IPS DF 4.7 (cell line): ENCODE data around the gene FOXL2NB.
"Not testable (repeated sequence)": the region's sequence is repeated elsewhere in the genome, so short reads cannot be mapped to it uniquely, and the experiment has no call there.

Source experiments
- DNase-seq: peaks from one replicate; pipeline ENCODE4 v3.0.0-alpha.2; 2013; ENCODE audit warnings: low spot score; ENCODE audit errors: extremely low read depth

FOXL2NB gene

DNA sequence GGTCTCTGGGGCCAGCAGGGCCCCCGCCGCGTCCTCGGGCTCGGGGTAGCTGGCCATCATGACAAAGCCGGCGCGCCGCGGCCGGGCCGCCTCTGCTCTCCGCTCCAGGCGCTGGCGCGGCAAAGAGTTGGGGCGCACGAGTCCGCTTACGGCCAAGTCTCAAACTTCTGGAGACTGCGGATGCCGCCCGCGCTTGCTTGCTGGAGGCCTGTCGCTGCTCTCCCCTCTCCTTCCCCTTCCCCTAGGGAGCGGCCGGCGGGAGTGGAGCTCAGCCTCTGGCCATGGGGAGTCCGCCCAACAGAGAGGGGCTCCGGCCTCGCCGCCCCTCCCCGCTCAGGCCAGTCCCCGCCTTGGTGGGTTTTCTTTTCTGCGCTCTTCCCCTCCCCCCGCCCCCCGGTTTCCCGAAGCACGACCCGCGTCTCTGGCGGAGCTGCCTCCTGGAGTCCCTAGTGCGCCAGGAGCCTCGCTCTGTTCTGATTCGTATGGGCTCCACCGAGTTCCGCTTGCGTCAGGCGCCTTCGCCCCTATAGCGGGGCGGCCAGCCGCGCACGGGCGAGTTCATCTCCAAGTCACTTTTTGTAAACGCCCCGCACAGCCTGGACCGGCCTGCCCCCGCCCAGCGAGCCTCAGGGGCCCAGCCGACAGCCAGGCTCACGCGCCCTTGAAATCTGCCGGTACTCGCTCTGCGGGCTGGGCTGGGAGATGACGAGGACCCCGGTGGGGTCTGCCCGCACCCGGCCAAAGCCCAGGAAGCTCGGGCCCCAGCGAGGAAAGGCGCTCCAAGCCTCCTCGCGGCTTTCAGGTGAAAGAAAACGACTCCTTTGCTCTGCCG, at the start of gene FOXL2NB, which contains the start of gene FOXL2:
TSS of gene FOXL2NB (plus strand) at position 555 of the 832 bp plus-strand sequence. CDS start at position 703, 148 bp downstream.
TSS of gene FOXL2 (minus strand) at position 475 of the 832 bp plus-strand sequence. CDS start at position 60, 415 bp downstream.
- no peak for DNase-seq

DNA sequence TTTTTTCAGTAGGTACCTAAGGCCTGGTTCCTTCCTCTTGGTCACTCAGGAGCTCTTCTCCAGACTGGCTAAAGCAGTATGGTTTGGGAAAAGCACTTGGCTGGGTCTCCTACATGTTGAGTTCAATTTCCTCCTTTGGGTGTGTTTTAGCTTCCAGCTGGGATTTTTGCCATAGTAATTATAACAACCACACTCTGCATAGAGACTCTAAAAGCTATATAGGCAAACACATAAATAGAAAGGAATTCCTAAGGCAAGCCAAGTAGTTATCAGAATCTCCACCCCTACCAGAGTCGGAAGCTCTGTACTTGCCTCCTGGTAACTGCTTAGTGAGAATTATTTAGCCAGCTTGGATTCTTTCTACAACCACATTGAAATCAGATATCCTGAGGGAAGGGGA, 48.7 kb upstream of the FOXL2NB start:
- DNase-seq = no peak

DNA sequence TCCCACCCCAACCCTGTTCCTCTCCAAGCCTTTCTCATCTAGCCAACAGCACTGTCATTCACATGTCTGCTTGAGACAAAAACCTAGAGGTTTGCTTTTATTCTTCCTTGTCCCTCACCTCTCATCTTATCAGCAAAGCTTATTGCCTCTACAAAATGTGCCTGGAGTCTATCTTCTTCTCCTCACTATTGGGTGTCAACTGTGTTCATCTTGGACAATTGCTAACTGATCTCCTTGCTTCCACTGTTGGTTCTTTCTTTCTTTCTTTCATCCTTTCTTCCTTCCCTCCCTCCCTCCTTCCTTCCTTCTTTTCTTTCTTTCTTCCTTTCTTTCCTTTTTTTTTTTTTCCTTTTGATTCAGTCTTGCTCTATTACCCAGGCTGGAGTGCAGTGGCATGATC, 48.3 kb upstream of the FOXL2NB start:
- no peak for DNase-seq

DNA sequence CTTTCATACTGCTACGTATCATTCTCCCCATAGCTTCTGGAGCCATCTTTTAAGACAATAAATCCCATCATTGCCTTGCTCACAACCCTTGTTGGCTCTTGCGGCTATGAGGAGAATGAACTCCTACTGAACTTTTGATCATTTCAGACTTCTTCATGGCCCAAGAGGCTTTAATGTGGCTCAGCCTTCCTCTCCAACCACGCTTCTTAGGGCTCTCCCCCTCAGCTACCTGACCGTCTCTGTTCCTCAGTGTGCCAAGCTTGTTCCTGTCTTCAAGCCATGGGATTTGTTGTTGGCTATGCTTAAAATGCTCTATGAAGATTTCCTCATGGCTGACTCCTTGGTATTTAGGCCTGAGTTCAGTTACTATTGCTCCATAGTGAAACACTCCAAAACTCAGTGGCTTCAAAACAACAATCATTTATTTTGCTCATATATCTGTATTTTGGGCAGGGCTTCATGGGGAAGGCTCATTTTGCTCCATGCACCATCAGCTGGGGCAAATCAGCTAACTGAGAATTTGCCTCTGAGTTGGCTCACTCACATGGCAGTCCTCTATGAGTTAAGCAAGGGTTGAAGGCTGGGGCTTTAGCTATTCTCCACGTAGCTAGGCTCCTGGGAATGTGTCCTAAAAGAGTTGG, 47.5 kb upstream of the FOXL2NB start:
- DNase-seq = no peak

DNA sequence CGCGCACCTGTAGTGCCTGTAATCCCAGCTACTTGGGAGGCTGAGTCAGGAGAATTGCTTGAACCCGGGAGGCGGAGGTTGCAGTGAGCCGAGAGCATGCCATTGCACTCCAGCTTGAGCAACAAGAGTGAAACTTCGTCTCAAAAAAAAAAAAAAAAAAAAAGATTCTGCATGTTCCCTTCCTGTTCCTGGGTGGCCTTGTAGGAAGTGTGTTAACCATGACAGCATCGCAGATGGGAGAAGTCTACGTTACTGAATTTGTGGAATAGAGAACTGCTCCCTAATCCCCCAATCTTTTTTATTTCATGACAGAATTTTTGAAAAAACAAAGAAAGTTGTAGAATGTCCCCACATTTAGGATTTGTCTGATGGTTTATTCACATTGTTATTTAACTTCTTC, 45.5 kb upstream of the FOXL2NB start:
- no peak for DNase-seq

DNA sequence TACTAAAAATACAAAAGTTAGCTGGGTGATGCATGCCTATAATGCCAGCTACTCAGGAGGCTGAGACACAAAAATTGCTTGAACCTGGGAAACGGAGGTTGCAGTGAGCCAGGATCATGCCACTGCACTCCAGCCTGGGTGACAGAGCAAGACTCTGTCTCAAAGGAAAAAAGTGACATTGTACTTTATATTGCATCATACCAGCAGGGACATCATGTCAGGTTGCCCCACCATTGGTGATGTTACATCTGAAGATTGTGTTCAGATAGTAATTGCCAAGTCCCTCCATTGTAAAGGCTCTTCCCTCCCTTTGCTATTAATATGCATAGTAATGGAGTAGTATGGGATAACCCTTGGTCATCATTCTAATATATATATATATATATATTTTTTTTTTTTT, 44.8 kb upstream of the FOXL2NB start:
- no peak for DNase-seq

DNA sequence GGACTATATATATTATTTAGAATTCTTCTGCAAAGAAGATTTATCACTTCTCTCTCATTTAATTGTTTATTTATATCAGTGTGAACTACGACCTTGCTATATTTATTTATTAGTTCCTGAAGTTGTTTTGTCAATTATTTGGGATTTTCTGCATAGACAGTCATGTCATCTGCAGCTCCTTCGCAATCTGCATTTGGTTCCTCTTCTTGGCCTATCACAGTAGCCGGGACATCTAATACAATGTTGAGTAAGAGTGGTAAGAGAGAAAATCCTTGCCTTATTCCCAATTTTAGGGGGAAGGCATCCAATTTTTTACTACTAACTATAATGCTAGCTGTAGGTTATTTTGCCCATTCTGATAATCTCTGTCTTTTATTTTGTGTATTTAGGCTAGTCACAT, 39.5 kb upstream of the FOXL2NB start:
- no peak for DNase-seq

DNA sequence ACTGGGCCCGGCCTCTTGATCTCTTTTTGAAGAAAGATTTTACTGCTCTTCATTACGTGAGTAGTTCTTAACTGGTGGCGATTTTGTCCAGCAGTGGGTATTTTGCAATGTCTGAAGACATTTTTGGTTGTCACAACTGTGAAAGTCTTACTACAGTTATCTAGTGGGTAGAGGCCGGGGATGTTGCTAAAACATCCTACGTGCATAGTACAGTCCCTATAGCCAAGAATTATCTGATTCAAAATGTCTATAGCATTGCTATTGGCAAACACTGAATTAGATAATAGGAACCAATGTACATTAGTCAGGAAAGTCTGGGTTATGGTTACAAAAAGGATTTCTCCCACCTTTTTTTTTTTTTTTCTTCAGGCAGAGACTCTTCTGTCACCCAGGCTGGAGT, 38.2 kb upstream of the FOXL2NB start:
- DNase-seq = no peak

DNA sequence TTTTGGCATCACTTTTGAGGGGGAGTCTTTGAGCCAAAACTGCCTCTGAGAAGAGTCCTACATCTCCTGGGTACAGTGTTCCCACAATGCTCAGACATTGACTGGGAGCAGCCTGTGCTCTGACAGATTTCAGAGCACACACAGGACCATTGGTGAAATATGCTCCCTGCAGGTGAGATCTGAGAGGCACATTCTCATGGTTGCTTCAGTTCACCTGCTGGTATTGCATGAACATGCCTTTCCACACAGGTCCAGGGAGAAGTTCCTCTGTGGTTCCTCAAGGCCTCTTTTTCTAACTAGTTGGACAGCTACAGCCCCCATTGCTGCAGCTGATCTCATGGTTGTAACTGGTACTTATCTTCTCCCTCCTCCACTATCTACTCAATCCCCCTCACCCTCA, 37.1 kb upstream of the FOXL2NB start:
- no peak for DNase-seq

DNA sequence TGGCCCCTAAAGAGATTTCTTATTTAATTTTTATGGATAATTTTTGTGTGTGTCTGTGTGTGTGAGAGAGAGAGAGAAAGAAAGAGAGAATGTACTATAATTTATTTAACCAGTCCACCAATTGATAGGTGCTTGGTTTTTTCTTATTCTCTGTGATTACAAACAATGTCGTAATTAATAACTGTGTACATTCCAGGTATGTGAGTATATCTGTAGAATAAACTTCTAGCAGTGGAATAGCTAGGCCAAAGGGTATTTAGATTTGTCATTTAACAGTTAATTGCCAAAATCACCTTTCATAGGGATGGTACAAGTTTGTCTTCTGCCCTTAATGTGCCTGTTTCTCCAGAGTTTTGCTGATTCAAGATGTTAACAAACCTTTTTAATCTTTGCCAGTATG, 35.4 kb upstream of the FOXL2NB start:
- no peak for DNase-seq

DNA sequence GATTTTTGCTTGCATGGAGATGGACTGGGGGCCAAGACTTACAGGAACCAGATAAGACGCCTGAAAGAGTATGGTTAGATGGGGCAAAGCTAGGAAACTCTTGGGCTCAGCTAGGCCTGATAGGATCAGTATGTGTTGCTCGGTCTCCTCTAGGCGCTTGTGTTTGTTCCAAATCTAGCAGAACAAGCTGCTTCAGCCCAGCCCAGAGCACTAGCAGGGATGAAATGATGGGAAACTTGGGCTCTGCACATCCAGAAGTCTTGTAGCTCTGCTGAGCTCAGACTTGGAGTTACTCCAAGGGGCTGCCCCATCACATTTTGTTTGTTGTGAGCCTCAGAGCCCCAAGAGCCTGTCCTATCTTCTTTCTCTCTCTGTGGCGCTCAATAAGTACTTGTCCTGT, 34.8 kb upstream of the FOXL2NB start:
- no peak for DNase-seq

DNA sequence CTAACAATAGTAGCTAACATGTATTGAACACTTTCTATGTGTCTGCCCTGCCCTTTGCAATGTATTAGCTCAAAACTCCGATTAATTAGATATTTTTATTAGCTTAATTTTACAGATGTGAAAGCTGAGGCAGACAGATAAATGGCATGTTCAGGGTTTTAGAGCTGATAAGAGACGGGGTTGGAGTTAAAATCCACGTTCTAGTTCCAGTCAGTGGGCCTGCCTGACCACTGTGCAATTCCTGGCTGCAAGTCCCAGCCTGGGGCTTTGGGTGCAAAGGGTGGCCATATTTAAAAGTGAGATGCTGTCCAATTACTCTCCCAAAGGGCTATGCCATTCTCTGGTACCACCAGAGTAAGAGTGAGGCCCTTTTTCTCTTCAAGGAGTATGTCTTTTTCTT, 33.3 kb upstream of the FOXL2NB start:
- no peak for DNase-seq

DNA sequence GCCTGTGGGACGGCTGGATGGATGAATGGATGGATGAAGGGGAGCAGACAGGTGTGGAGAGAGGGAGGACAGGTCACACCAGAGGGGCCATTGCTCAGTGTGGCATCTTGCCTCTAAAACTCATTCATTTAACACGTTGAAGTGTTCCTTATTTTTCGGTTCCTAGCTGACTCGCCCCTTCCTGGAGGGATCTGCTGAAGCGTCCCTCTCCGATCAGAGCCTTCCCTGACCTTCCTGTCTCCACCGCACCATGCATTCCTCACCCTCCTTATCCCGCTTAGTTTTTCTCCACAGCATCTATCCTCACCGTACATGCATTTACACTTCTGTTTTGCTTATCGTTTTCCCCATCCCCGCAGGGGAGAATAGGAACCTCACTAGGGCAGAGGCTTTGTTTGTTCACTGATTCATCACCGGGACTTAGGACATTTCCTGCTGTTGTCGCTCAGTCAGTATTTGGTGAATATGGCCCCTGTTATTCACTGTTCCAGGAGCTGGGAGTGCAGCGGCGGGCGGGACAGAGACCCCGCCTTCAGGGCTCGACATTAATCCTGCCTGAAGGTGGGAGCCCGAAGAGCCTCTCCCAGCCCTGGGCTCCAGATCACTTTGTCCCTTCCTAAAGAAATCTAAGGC, 32.0 kb upstream of the FOXL2NB start:
- DNase-seq = no peak

DNA sequence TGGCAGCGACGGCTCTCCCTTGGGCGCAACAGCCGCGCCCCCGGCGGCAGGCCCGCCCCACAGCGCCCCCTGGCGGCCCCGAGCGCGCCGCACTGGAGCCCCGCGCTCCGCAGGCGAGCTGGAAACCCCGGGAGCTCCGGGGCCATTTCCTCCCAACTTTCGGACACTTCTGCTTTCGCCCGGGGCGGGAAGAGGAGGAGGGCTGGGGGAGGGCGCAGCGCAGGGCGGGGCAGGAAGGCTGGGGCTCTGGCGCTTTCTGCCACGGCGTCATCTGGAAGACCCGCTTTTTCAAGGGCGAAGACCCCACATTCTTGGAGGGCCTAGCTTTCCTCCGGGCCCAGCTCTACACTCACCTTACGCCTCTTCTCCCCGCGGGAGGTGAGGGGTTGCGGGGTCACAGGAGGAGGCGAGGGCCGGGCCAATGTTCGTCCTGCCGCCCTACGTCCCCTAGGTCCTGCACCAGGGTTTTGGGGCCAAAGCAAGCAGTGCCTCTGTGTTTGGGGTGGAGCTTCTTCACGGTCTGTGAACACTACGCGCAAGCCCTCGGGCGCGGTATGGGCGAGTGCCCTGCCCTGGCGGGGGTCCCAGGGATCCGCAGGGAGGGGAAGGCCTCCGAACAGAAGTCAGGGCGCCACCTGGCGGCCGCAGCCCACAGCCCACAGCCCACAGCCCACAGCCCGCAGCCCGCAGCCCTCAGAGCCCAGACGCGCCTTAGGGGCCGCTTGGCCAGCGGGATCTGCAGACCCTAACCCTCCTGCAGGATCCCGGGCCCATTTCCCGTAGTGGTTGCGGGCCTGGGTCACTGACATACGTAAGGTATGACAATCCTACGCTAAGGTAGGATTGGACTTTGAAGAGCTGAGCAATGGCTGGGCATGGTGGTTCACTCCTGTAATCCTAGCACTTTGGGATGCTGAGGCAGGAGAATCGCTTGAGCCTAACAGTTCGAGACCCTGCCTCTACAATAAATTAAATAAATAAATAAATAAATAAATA, 31.2 kb upstream of the FOXL2NB start:
- no peak for DNase-seq

DNA sequence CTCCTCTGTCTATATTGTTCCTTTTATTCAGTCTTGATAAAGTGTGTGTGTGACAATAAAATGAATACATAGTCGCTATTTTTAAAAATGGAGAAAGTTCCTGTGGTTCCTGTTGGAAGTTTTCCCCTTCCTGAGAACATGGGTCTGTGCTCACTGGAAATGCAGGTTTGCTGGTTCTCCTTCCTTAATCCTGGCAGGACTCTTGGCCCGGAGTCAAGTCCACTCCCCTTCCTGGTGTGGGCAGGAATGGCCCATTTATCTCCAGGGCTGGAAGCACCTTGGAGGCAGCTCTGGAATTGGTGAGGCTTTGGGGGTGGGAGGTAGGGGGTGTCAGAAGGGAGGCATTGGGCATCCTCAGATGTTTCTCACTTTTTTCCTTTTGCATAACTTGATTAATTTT, 30.2 kb upstream of the FOXL2NB start:
- no peak for DNase-seq

DNA sequence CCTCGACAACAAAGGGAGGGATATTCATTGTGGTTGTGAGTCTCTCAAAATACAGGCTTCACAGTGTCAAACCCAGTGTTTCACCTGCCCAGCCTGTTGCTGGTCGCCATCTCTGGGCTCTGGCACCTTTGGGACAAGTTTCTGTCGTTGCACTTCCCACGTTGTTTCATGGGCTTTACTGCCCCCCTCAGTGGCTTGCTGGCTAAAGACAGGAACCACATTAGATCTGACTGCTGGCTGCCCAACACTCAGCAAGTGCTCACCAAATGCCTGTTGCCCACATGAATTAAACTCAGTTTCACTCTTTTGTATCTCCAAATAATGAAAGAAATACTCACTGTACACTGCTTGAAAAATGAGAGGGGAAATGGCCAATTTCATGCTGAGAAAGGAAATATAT, 27.7 kb upstream of the FOXL2NB start:
- no peak for DNase-seq

DNA sequence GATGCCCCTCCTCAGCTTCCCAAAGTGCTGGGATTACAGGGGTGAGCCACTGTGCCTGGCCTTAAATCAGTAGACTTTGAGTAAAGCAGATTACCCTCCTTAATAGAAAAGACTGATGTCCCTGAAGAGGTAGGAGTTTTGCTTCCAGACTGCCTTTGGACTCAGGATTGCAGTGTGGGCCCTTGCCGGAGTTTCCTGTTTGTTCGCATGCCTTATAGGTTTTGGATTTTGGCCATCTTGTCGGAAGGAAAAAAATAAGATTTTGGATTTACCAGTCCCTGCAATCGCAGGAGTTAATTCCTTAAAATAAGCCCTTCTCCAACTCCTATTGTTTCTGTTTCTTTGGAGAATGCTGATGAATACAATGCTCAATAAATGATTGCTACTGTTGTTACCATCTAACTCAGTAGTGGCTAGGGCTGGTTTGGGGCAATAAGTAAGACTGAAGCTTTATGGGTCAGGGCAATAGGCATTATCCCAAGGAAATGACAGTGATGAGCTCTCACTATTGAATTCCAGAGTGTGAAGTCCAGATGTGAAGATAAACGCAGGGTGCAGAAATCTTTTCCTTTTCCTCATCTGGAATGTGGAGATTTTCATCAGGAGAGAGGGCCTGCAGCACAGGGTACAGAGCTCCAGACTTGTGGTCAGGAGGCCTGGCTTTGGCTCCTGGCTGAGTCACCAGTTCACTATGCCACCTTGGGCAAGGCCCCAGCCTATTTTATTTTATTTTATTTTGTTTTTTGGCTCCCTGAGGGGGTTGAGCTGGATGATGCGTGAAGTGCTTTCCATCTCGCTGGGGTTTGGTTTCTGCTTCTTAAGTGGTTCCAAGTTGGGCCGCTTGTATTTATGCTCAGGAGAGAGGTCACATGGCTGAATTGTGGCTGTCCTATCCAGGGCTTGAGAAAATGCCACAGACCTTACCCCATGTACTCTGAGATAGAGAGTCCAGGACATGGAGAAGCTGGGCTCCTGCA, 25.4 kb upstream of the FOXL2NB start:
- DNase-seq = no peak

DNA sequence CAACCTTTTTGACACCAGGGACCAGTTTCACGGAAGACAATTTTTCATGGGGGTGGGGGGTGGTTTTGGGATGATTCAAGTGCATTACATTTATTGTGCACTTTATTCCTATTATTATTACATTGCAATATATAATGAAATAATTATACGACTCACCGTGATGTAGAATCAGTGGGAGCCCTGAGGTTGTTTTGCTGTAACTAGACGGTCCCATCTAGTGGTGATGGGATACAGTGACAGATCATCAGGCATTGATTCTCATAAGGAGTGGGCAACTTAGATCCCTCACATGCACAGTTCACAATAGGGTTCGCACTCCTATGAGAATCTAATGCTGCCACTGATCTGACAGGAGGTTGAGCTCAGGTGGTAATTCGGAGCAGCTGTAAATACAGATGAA, 24.6 kb upstream of the FOXL2NB start:
- not testable (repeated sequence) for DNase-seq

DNA sequence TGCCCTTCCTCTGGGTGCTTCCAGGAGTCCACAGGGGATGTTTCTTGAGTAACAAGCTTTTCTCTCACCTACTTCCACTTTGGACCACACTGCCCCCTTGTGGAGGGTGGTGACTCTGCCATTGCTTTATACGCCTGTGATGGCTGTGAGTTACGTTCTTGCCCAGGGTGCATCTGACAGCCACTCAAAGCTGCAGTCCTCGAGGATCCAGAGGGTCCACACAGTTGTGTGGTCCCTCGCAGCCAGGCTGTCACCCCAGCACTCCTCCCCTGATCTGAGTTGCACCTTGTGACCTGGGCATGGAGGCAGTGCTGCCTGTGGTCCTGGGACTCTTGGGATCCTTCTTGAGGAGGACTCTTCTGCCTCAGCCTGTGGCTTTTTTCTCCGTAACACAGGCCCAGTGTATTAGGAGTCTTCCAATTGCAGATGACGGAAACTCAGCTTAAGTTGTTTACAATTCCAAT, 23.5 kb upstream of the FOXL2NB start:
- no peak for DNase-seq
